ENCODE results near the gene IL6R.

The IL6R gene

DNA sequence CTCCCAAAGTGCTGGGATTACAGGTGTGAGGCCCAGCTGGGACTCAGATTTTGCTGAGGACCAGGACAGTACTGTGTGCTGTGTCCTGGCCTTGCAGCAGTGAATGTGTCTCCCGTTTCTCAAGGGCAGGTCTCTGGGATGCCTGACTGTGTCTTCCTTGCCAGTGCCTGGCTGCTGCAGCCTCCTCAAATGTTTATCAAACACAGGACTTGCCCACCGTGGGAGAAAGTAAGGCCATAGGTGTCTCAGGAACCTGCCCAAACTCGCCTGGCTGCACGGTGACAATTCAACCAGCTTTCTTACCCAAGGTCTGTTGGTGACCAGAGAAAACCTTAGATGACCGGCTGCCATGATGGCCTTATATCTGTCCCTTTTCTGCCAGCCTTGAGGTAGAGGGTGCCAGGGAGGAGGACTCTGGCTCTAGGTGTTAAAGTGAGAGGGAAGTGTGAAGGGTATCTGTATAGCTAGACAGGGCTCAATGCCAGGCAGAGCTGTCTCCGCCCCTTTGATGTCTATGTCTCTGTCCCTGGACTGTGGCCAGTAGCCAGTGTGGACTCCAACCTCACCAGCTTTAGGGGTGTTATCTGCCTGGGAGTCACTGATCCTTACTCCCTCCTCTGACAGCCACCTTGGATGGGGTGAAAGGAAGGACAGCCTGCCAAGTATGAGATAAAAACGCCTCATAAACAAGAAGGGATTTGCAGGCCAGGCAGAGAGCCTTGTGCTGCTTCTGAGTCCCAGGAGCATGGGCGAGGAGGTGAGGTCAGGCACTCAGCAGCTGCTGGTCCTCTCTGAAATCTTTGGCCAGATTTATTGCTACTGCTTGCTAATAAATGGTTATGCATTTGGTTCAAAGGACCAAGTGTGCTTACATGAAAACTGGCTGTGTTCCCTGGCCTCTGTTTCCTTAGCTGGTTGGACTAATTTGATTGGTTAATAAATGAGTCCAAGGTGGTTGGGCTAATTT lies 22.3 kb downstream of the IL6R start:
- H3K4me2 ChIP-seq (ENCODE audit: low read depth, low read length): no peak overlapping the region
- peaks cover 13% of the 10 kb centered on the region; the same call in 1 of the 2 replicates for H4K20me1 ChIP-seq (ENCODE audit: insufficient read depth, low read length)
- DNase-seq: no peak
- no peak overlapping the region for H3K4me3 ChIP-seq (ENCODE audit: low read length)
- no peak for TF ChIP-seq EZH2phosphoT487 (IDR thresholded peaks at IDR 0.05; ENCODE audit: low read length)
- TF ChIP-seq EZH2 (optimal IDR thresholded peaks at IDR 0.05; ENCODE audit: low read depth, low read length): no peak
- TF ChIP-seq, protein P1, sequence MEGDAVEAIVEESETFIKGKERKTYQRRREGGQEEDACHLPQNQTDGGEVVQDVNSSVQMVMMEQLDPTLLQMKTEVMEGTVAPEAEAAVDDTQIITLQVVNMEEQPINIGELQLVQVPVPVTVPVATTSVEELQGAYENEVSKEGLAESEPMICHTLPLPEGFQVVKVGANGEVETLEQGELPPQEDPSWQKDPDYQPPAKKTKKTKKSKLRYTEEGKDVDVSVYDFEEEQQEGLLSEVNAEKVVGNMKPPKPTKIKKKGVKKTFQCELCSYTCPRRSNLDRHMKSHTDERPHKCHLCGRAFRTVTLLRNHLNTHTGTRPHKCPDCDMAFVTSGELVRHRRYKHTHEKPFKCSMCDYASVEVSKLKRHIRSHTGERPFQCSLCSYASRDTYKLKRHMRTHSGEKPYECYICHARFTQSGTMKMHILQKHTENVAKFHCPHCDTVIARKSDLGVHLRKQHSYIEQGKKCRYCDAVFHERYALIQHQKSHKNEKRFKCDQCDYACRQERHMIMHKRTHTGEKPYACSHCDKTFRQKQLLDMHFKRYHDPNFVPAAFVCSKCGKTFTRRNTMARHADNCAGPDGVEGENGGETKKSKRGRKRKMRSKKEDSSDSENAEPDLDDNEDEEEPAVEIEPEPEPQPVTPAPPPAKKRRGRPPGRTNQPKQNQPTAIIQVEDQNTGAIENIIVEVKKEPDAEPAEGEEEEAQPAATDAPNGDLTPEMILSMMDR (IDR thresholded peaks at IDR 0.05; ENCODE audit: low read length): no peak
- no peaks in the 10 kb centered on the region for H3K9me2 ChIP-seq (replicated peaks; ENCODE audit: insufficient read depth, low read length)
- H3K27me3 ChIP-seq (replicated peaks; ENCODE audit: insufficient read depth, low read length): no peaks in the 10 kb centered on the region
- H3K79me2 ChIP-seq (ENCODE audit: low read length): peaks cover 100% of the 10 kb centered on the region
- H3K4me1 ChIP-seq (ENCODE audit: low read length): no peaks in the 10 kb centered on the region; the same call in 1 of the 2 replicates
- no peaks in the 10 kb centered on the region for H3F3A ChIP-seq (ENCODE audit: insufficient read depth, low read length)
- no peak overlapping the region for H3K27ac ChIP-seq (ENCODE audit: low read length)
- H3K36me3 ChIP-seq (replicated peaks; ENCODE audit: insufficient read depth, low read length): peaks cover 27% of the 10 kb centered on the region; the same call in 1 of the 2 replicates
- no peaks in the 10 kb centered on the region for H3K9me3 ChIP-seq (replicated peaks; ENCODE audit: insufficient read depth, low read length)
- H3K9ac ChIP-seq (ENCODE audit: low read length): no peak overlapping the region
- H2AFZ ChIP-seq (ENCODE audit: low read length): no peak overlapping the region

DNA sequence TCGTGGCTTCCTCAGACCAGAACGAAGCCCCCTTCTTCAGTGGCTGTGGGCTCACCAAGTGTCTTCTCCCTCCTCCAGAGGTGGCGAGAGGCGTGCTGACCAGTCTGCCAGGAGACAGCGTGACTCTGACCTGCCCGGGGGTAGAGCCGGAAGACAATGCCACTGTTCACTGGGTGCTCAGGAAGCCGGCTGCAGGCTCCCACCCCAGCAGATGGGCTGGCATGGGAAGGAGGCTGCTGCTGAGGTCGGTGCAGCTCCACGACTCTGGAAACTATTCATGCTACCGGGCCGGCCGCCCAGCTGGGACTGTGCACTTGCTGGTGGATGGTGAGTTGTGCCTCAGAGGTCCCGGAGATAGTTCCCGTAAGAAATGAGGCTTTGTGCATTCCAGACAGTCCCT lies 24.0 kb downstream of the IL6R start:
- no peaks in the 10 kb centered on the region for H3K9me3 ChIP-seq (replicated peaks; ENCODE audit: insufficient read depth, low read length)
- no peak overlapping the region for H3K27ac ChIP-seq (ENCODE audit: low read length)
- H3K4me3 ChIP-seq (ENCODE audit: low read length): no peak overlapping the region
- H3K4me1 ChIP-seq (ENCODE audit: low read length): no peaks in the 10 kb centered on the region
- peaks cover 13% of the 10 kb centered on the region; the same call in 1 of the 2 replicates for H4K20me1 ChIP-seq (ENCODE audit: insufficient read depth, low read length)
- TF ChIP-seq EZH2phosphoT487 (IDR thresholded peaks at IDR 0.05; ENCODE audit: low read length) (no peak), EZH2 (optimal IDR thresholded peaks at IDR 0.05; ENCODE audit: low read depth, low read length) (no peak)
- TF ChIP-seq, protein P1 (IDR thresholded peaks at IDR 0.05; ENCODE audit: low read length): no peak
- no peak for DNase-seq
- H3K36me3 ChIP-seq (replicated peaks; ENCODE audit: insufficient read depth, low read length): peaks cover 29% of the 10 kb centered on the region
- no peak overlapping the region for H3K9ac ChIP-seq (ENCODE audit: low read length)
- H3K4me2 ChIP-seq (ENCODE audit: low read depth, low read length): no peak overlapping the region
- H3K27me3 ChIP-seq (replicated peaks; ENCODE audit: insufficient read depth, low read length): no peaks in the 10 kb centered on the region
- H3K9me2 ChIP-seq (replicated peaks; ENCODE audit: insufficient read depth, low read length): no peaks in the 10 kb centered on the region
- H3F3A ChIP-seq (ENCODE audit: insufficient read depth, low read length): no peaks in the 10 kb centered on the region
- peaks cover 100% of the 10 kb centered on the region for H3K79me2 ChIP-seq (ENCODE audit: low read length)
- no peak overlapping the region for H2AFZ ChIP-seq (ENCODE audit: low read length)

DNA sequence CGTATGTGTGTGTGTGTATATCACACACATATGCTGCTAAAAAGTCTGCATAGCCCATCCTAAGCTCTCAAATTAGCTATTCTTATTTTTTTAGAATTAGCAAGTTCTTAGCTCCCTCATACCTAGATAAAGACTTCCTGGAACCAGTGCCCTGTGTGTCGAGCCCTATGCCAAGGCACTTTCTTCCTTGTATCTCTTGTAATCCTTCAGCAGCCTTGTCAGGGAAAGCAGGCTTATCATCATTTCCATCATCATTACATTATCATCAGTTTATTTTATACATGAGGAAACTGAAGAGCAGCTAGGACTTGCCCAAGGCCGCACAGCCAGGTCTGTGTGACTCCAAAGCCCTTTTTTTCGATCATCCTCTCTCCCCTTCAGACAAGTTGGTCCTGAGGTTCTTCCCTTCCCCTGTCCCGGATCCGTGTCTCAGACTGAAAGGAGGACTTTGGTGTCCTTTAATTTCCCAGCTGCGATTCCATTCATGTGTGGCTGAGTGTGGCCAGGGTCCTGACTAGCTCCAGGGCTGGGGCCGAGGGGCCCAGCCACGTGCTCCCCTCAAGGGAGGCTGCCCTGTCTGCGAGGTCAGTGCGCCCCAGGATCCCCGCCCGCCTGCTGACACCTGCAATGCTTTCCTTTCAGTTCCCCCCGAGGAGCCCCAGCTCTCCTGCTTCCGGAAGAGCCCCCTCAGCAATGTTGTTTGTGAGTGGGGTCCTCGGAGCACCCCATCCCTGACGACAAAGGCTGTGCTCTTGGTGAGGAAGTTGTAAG lies 24.9 kb downstream of the IL6R start:
- no peak for DNase-seq
- peaks cover 100% of the 10 kb centered on the region for H3K79me2 ChIP-seq (ENCODE audit: low read length)
- no peak overlapping the region for H3K27ac ChIP-seq (ENCODE audit: low read length)
- no peak for TF ChIP-seq EZH2phosphoT487 (IDR thresholded peaks at IDR 0.05; ENCODE audit: low read length)
- TF ChIP-seq EZH2 (optimal IDR thresholded peaks at IDR 0.05; ENCODE audit: low read depth, low read length): no peak
- TF ChIP-seq, protein P1 (IDR thresholded peaks at IDR 0.05; ENCODE audit: low read length): no peak
- H3K9me2 ChIP-seq (replicated peaks; ENCODE audit: insufficient read depth, low read length): no peaks in the 10 kb centered on the region
- H3K9me3 ChIP-seq (replicated peaks; ENCODE audit: insufficient read depth, low read length): no peaks in the 10 kb centered on the region
- no peak overlapping the region for H3K9ac ChIP-seq (ENCODE audit: low read length)
- peaks cover 13% of the 10 kb centered on the region; the same call in 1 of the 2 replicates for H4K20me1 ChIP-seq (ENCODE audit: insufficient read depth, low read length)
- H3K4me1 ChIP-seq (ENCODE audit: low read length): no peaks in the 10 kb centered on the region
- peaks cover 38% of the 10 kb centered on the region for H3K36me3 ChIP-seq (replicated peaks; ENCODE audit: insufficient read depth, low read length)
- H3F3A ChIP-seq (ENCODE audit: insufficient read depth, low read length): no peaks in the 10 kb centered on the region
- H2AFZ ChIP-seq (ENCODE audit: low read length): no peak overlapping the region
- no peaks in the 10 kb centered on the region for H3K27me3 ChIP-seq (replicated peaks; ENCODE audit: insufficient read depth, low read length)
- H3K4me3 ChIP-seq (ENCODE audit: low read length): no peak overlapping the region
- H3K4me2 ChIP-seq (ENCODE audit: low read depth, low read length): no peak overlapping the region

Measured in MM.1S (cell line).